OCI-LY1 (cell line): ENCODE measurements around the gene SLC25A21.
"Not testable (repeated sequence)": the region's sequence is repeated elsewhere in the genome, so short reads cannot be mapped to it uniquely, and the experiment has no call there.

Experiments
- H2AFZ ChIP-seq: fragments of 200-600 bp; sonication (generic), shearing (Covaris generic); 2 replicates; pipeline ENCODE4 v1.6.0; 2014; ENCODE audit warnings: antibody characterized with exemption, mild to moderate bottlenecking, low read length
- H3F3A ChIP-seq: fragments of 200-600 bp; sonication (generic), shearing (Covaris generic); 2 replicates; pipeline ENCODE4 v1.6.0; 2014; ENCODE audit warnings: mild to moderate bottlenecking, antibody characterized with exemption, low read length, moderate library complexity; ENCODE audit not compliant: insufficient read depth
- H3K27ac ChIP-seq: fragments of 200-600 bp; sonication (generic); 2 replicates; pipeline ENCODE4 v1.5.1; 2014; ENCODE audit warnings: low read length, mixed run types, mild to moderate bottlenecking, low read depth; ENCODE audit not compliant: poor library complexity, severe bottlenecking
- H3K27me3 ChIP-seq: fragments of 200-600 bp; sonication (generic); 2 replicates; pipeline ENCODE4 v1.6.0; 2014; ENCODE audit warnings: antibody characterized with exemption, mild to moderate bottlenecking, low read length, moderate library complexity; ENCODE audit not compliant: insufficient read depth
- H3K36me3 ChIP-seq: fragments of 200-600 bp; sonication (generic); 2 replicates; pipeline ENCODE4 v1.6.1; 2014; ENCODE audit warnings: mild to moderate bottlenecking, antibody characterized with exemption, low read length, moderate library complexity, mixed read lengths; ENCODE audit not compliant: insufficient read depth
- H3K4me1 ChIP-seq: fragments of 200-600 bp; sonication (generic); 2 replicates; pipeline ENCODE4 v1.5.1; 2014; ENCODE audit warnings: mild to moderate bottlenecking, low read length, moderate library complexity; ENCODE audit not compliant: insufficient read depth, severe bottlenecking
- H3K4me2 ChIP-seq: fragments of 200-600 bp; sonication (generic), shearing (Covaris generic); 2 replicates; pipeline ENCODE4 v1.6.1; 2014; ENCODE audit warnings: low read length
- H3K4me3 ChIP-seq: fragments of 200-600 bp; sonication (generic); 2 replicates; pipeline ENCODE4 v1.5.1; 2014; ENCODE audit warnings: low read length, low read depth, mild to moderate bottlenecking, mixed read lengths; ENCODE audit not compliant: poor library complexity, severe bottlenecking
- H3K79me2 ChIP-seq: fragments of 200-600 bp; shearing (Covaris generic); 2 replicates; pipeline ENCODE4 v1.6.1; 2016; ENCODE audit warnings: mixed run types, low read length, mixed read lengths; ENCODE audit not compliant: insufficient read depth
- H3K9ac ChIP-seq: fragments of 200-600 bp; sonication (generic), shearing (Covaris generic); 2 replicates; pipeline ENCODE4 v1.6.1; 2014; ENCODE audit warnings: mild to moderate bottlenecking, low read length, mixed read lengths
- H3K9me2 ChIP-seq: fragments of 200-600 bp; sonication (generic), shearing (Covaris generic); 2 replicates; pipeline ENCODE4 v1.6.1; 2014; ENCODE audit warnings: low read depth, mild to moderate bottlenecking, low read length, mixed read lengths
- H3K9me3 ChIP-seq: fragments of 200-600 bp; shearing (Covaris generic); 2 replicates; pipeline ENCODE4 v1.6.1; 2014; ENCODE audit warnings: low read length, mixed read lengths
- H4K20me1 ChIP-seq: fragments of 200-600 bp; sonication (generic), shearing (Covaris generic); 2 replicates; pipeline ENCODE4 v1.6.0; 2016; ENCODE audit warnings: mild to moderate bottlenecking, low read length; ENCODE audit not compliant: insufficient read depth
- EZH2 ChIP-seq: fragments of 200-600 bp; sonication (generic), shearing (Covaris generic); IDR thresholded peaks from 2 replicates; pipeline ENCODE4 v1.8.0; 2017; ENCODE audit warnings: borderline replicate concordance, mixed run types, mild to moderate bottlenecking, antibody characterized with exemption, low read length, moderate library complexity, mixed read lengths
- TF ChIP-seq, protein P1 (sequence below): fragments of 200-600 bp; sonication (generic), shearing (Covaris generic); IDR thresholded peaks from 2 replicates; pipeline ENCODE4 v1.5.1; 2017; ENCODE audit warnings: mild to moderate bottlenecking, antibody characterized with exemption, low read length, moderate library complexity, mixed read lengths

The SLC25A21 gene

GRCh38 chr14:37186865-37187264 is 14.5 kb upstream of the SLC25A21 start:
- TF ChIP-seq, protein P1, sequence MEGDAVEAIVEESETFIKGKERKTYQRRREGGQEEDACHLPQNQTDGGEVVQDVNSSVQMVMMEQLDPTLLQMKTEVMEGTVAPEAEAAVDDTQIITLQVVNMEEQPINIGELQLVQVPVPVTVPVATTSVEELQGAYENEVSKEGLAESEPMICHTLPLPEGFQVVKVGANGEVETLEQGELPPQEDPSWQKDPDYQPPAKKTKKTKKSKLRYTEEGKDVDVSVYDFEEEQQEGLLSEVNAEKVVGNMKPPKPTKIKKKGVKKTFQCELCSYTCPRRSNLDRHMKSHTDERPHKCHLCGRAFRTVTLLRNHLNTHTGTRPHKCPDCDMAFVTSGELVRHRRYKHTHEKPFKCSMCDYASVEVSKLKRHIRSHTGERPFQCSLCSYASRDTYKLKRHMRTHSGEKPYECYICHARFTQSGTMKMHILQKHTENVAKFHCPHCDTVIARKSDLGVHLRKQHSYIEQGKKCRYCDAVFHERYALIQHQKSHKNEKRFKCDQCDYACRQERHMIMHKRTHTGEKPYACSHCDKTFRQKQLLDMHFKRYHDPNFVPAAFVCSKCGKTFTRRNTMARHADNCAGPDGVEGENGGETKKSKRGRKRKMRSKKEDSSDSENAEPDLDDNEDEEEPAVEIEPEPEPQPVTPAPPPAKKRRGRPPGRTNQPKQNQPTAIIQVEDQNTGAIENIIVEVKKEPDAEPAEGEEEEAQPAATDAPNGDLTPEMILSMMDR: no peak
- no peak for TF ChIP-seq EZH2
- Histone ChIP-seq H2AFZ (no peak overlapping the region), H3K9me3 (no peaks in the 10 kb centered on the region), H4K20me1 (no peaks in the 10 kb centered on the region), H3F3A (no peaks in the 10 kb centered on the region), H3K79me2 (no peaks in the 10 kb centered on the region), H3K36me3 (no peaks in the 10 kb centered on the region), H3K9ac (no peak overlapping the region), H3K4me3 (no peak overlapping the region), H3K9me2 (no peaks in the 10 kb centered on the region), H3K27ac (no peak overlapping the region), H3K27me3 (no peaks in the 10 kb centered on the region), H3K4me2 (no peak overlapping the region), H3K4me1 (no peaks in the 10 kb centered on the region)

GRCh38 chr14:37185670-37186069 is 13.3 kb upstream of the SLC25A21 start:
- Histone ChIP-seq H3K27ac (no peak overlapping the region), H3K4me2 (no peak overlapping the region), H3F3A (no peaks in the 10 kb centered on the region), H3K4me1 (no peaks in the 10 kb centered on the region), H3K9ac (no peak overlapping the region), H3K9me2 (no peaks in the 10 kb centered on the region), H3K4me3 (no peak overlapping the region), H4K20me1 (no peaks in the 10 kb centered on the region), H3K79me2 (no peaks in the 10 kb centered on the region), H3K27me3 (no peaks in the 10 kb centered on the region), H2AFZ (no peak overlapping the region), H3K36me3 (no peaks in the 10 kb centered on the region), H3K9me3 (no peaks in the 10 kb centered on the region)
- no peak for TF ChIP-seq EZH2
- TF ChIP-seq, protein P1: no peak

GRCh38 chr14:37184520-37184919 is 12.1 kb upstream of the SLC25A21 start:
- H3K27ac ChIP-seq, H3K27me3 ChIP-seq, H3K4me2 ChIP-seq, H3K4me3 ChIP-seq, H3F3A ChIP-seq, H4K20me1 ChIP-seq, H3K79me2 ChIP-seq, H3K9ac ChIP-seq, H3K9me2 ChIP-seq, H2AFZ ChIP-seq, H3K36me3 ChIP-seq, H3K4me1 ChIP-seq, H3K9me3 ChIP-seq: not testable (repeated sequence)

DNA sequence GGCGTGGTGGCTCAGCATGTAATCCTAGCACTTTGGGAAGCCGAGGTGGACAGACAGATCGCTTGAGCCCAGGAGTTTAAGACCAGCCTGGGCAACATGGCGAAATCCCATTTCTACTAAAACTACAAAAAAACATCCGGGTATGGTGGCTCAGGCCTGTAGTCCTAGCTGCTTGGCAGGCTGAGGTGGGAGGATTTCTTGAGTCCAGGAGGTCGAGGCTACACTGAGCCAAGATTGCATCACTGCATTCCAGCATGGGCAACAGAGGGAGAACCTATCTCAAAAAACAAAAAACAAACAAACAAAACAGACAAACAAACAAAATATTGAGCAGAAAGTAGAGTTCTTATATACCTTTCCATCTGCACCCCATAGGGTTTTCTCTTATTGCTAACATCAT is 9.0 kb upstream of the SLC25A21 start:
- no peaks in the 10 kb centered on the region for H3K27me3 ChIP-seq
- TF ChIP-seq EZH2: no peak
- TF ChIP-seq, protein P1: no peak
- H3K36me3 ChIP-seq: no peaks in the 10 kb centered on the region
- no peak overlapping the region for H3K27ac ChIP-seq
- no peaks in the 10 kb centered on the region for H3K79me2 ChIP-seq
- H3K4me2 ChIP-seq: no peak overlapping the region
- no peak overlapping the region for H3K9ac ChIP-seq
- no peak overlapping the region for H2AFZ ChIP-seq
- no peaks in the 10 kb centered on the region for H3K9me3 ChIP-seq
- H3F3A ChIP-seq: no peaks in the 10 kb centered on the region
- no peak overlapping the region for H3K4me3 ChIP-seq
- no peaks in the 10 kb centered on the region for H3K9me2 ChIP-seq
- no peaks in the 10 kb centered on the region for H4K20me1 ChIP-seq
- H3K4me1 ChIP-seq: no peaks in the 10 kb centered on the region

DNA sequence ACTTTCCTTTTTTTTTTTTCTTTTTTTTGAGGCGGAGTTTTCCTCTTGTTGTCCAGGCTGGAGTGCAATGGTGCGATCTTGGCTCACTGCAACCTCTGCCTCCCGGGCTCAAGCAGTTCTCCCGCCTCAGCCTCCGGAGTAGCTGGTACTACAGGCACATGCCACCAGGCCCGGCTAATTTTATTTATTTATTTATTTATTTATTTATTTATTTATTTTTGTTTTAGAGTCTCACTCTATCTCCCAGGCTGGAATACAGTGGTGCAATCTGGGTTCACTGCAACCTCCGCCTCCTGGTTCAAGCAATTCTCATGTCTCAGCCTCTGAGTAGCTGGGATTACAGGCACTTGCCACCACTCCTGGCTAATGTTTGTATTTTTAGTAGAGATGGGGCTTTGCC is 8.5 kb upstream of the SLC25A21 start:
- H2AFZ ChIP-seq, H4K20me1 ChIP-seq, H3K36me3 ChIP-seq, H3K9me3 ChIP-seq, H3F3A ChIP-seq, H3K79me2 ChIP-seq, H3K9me2 ChIP-seq, H3K4me1 ChIP-seq, H3K27ac ChIP-seq, H3K27me3 ChIP-seq, H3K4me2 ChIP-seq, H3K9ac ChIP-seq, H3K4me3 ChIP-seq: not testable (repeated sequence)
